Nephron progenitor cell (in vitro differentiated cells): ENCODE measurements around the gene AP5S1.

Experiments
- DNase-seq: peaks from one replicate; pipeline ENCODE4 v3.0.0; 2021
- H3K27ac Mint-ChIP-seq: 2 replicates; pipeline ENCODE4 v1.8.0; 2021; ENCODE audit warnings: mild to moderate bottlenecking, moderate library complexity, mixed read lengths
- H3K27me3 Mint-ChIP-seq: 2 replicates; pipeline ENCODE4 v1.8.0; 2021; ENCODE audit warnings: mild to moderate bottlenecking, low read depth, mixed read lengths; ENCODE audit not compliant: poor library complexity
- H3K36me3 Mint-ChIP-seq: 2 replicates; pipeline ENCODE4 v1.8.0; 2021; ENCODE audit warnings: low read depth, mixed read lengths
- H3K4me1 Mint-ChIP-seq: 2 replicates; pipeline ENCODE4 v1.8.0; 2021; ENCODE audit warnings: mixed read lengths
- H3K4me3 Mint-ChIP-seq: 2 replicates; pipeline ENCODE4 v1.8.0; 2021; ENCODE audit warnings: mild to moderate bottlenecking, moderate library complexity, mixed read lengths
- H3K9me3 Mint-ChIP-seq: 2 replicates; pipeline ENCODE4 v1.8.0; 2021; ENCODE audit warnings: mild to moderate bottlenecking, moderate library complexity, mixed read lengths
- TF ChIP-seq, protein P1 (sequence below): fragments of 200-600 bp; sonication (generic); IDR thresholded peaks from 2 replicates; pipeline ENCODE4 v1.5.0; 2021; ENCODE audit warnings: antibody characterized with exemption

AP5S1 gene

DNA sequence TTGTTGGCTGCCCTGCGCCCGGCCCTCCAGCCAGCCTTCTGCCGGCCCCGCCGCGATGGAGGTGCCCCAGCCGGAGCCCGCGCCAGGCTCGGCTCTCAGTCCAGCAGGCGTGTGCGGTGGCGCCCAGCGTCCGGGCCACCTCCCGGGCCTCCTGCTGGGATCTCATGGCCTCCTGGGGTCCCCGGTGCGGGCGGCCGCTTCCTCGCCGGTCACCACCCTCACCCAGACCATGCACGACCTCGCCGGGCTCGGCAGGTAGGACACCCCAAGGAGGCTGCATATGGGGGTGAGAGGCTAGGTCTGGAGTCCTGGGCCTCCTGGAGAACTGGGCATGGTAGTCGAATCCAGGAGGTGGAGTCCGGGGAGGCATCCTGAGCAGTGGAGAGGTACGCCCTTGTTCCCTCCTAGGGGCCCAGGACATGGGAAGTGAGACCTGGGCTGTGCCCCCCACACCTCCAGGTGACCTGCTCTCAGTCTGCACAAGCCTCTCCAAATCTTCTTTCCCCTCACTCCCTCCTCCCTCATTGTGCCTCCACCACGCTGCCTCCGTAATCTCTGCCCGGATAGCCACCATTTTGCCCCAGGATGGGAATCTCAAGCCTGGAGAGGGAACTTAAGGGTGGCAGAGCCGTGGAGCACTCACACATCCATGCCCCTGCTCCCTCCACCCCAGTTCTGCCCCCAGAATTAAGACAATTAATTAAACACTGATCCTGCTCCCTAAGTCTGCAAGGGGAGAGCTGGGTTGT, 23.7 kb upstream of the AP5S1 start:
- Mint-ChIP-seq H3K27ac (no peak overlapping the region), H3K4me3 (peak overlapping the region; percentile 88), H3K9me3 (no peaks in the 10 kb centered on the region), H3K36me3 (no peaks in the 10 kb centered on the region), H3K4me1 (peaks cover 47% of the 10 kb centered on the region), H3K27me3 (peaks cover 13% of the 10 kb centered on the region)
- DNase-seq, result no peak
- TF ChIP-seq, protein P1, sequence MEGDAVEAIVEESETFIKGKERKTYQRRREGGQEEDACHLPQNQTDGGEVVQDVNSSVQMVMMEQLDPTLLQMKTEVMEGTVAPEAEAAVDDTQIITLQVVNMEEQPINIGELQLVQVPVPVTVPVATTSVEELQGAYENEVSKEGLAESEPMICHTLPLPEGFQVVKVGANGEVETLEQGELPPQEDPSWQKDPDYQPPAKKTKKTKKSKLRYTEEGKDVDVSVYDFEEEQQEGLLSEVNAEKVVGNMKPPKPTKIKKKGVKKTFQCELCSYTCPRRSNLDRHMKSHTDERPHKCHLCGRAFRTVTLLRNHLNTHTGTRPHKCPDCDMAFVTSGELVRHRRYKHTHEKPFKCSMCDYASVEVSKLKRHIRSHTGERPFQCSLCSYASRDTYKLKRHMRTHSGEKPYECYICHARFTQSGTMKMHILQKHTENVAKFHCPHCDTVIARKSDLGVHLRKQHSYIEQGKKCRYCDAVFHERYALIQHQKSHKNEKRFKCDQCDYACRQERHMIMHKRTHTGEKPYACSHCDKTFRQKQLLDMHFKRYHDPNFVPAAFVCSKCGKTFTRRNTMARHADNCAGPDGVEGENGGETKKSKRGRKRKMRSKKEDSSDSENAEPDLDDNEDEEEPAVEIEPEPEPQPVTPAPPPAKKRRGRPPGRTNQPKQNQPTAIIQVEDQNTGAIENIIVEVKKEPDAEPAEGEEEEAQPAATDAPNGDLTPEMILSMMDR, result no peak

DNA sequence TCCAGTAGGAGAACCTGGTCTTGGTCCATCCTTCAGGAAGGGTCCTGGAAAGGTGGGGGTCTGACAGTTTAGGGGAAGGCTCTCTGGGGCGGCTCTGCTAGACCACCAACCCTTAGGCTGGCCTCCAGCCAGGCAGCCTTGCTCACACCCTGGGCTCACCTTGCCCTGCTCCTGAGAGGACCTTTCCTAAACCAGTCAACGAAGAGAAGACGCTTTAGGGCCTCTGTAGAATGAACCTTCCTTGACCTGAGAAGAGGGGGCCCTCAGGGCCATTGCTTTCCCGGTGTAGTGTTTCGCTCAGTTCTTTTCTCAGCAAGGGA, 23.2 kb upstream of the AP5S1 start:
- Mint-ChIP-seq H3K9me3 (no peaks in the 10 kb centered on the region), H3K4me3 (peak overlapping the region; percentile 88), H3K4me1 (peaks cover 47% of the 10 kb centered on the region), H3K27ac (peak overlapping the region; percentile 74), H3K27me3 (peaks cover 13% of the 10 kb centered on the region), H3K36me3 (no peaks in the 10 kb centered on the region)
- TF ChIP-seq, protein P1, result no peak
- no peak for DNase-seq

DNA sequence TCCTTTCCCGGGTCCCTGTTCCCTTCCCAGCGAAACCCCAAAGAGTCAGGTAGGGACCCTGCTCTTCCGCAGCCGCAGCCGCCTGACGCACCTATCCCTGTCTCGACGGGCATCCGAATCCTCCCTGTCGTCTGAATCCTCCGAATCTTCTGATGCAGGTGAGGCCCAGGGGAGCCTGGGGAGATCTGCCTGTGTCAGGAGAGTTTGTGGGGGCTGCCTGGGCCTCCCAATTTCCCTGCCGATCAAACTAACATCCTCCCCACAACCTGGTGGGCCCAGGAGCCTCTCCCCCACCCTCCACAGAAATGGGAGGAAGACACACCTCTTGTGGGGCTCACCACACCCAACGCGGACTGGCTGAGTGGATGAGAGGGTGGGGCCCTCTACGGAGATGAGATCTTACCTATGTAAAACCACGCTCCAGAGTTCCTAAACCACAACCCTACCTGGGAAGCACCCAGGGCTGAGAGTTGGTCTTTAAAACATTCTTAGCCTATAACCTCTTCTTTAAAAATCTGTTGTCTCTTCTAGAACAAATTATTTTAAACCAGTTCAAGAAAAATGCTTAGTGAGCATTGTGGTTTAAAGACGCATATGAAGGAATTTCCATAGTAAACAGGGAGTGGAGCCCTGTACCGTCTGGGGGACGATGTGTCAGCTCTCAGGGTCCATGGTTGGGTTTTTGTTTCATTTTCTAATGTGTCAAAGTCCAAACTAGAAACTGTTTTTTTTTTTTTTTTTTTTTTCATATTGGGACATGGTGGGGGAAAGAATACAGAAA, 22.6 kb upstream of the AP5S1 start:
- Mint-ChIP-seq H3K9me3 (no peaks in the 10 kb centered on the region), H3K27me3 (peaks cover 8% of the 10 kb centered on the region), H3K4me1 (peaks cover 52% of the 10 kb centered on the region), H3K4me3 (peak overlapping the region; percentile 88), H3K27ac (peak overlapping the region; percentile 74), H3K36me3 (peaks cover 5% of the 10 kb centered on the region)
- DNase-seq, result no peak
- TF ChIP-seq, protein P1, result no peak

DNA sequence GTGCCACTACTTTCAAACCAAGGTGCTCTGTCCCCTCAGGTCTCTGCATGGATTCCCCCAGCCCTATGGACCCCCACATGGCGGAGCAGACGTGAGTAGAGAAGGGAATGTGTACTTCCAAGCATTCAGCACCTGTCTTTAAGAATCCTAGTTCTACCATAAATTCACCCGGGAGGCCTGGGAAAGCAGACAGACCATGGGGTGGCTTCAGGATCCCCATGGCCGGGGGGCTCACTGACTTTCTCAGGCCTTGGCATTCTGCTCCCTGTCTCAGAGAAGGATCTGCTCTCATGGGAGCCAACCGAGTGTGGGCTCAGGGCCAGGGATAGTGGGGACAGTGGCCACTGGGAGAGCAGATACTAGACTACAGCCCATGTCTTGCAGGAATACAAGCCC, 22.0 kb upstream of the AP5S1 start:
- H3K27me3 Mint-ChIP-seq, result peaks cover 11% of the 10 kb centered on the region
- no peaks in the 10 kb centered on the region for H3K9me3 Mint-ChIP-seq
- peaks cover 10% of the 10 kb centered on the region for H3K36me3 Mint-ChIP-seq
- no peak for DNase-seq
- H3K27ac Mint-ChIP-seq, result no peak overlapping the region
- H3K4me1 Mint-ChIP-seq, result peaks cover 52% of the 10 kb centered on the region
- peak overlapping the region; percentile 88 for H3K4me3 Mint-ChIP-seq
- TF ChIP-seq, protein P1, result no peak

DNA sequence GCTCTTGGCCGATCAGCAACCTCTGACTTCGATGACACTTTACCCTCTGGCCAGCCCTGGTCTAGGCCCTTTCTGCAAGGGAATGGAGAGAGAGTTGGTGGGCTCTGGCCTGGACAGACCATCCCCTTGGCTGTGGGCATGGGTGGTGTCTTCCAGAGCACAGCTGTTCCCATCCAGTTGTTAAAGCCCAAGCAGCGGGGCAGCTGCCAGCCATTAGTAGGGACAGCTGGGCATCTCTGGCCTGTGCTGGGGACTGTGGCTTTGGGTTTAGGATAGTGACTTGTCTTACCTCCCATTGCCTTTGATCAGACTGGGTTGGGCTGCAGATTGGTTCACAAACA, 21.5 kb upstream of the AP5S1 start:
- Mint-ChIP-seq H3K4me1 (peaks cover 52% of the 10 kb centered on the region), H3K4me3 (peak overlapping the region; percentile 23)
- TF ChIP-seq, protein P1, result no peak

More for the DNA sequence above, 21.5 kb upstream of the AP5S1 start:
- no peak for DNase-seq
- Mint-ChIP-seq H3K9me3 (no peaks in the 10 kb centered on the region), H3K36me3 (peaks cover 15% of the 10 kb centered on the region), H3K27ac (no peak overlapping the region), H3K27me3 (peaks cover 11% of the 10 kb centered on the region)
